OCI-M2 (cell line): ENCODE results near the gene TFDP3.

Source experiments
- DNase-seq: peaks from one replicate; lab custom pipeline; 2025; ENCODE audit not compliant: unreplicated experiment; lab: John Stamatoyannopoulos, UW

Gene TFDP3

GRCh38 chrX:133218329-133218728 lies at the start of gene TFDP3:
Gene TFDP3, minus strand, starts transcription at chrX:133218354. Its CDS starts 95 bp downstream, at chrX:133218259.
- no peak for DNase-seq

- no peak for DNase-seq
These were observed 49.5 kb upstream of the TFDP3 start for GRCh38 chrX:133267621-133268020.

GRCh38 chrX:133265331-133265730 lies 47.2 kb upstream of the TFDP3 start:
- DNase-seq = no peak

- no peak for DNase-seq
These were observed 40.3 kb upstream of the TFDP3 start for GRCh38 chrX:133258481-133258880.

GRCh38 chrX:133254666-133255065 lies 36.5 kb upstream of the TFDP3 start:
- DNase-seq = no peak

- no peak for DNase-seq
These were observed 33.0 kb upstream of the TFDP3 start for GRCh38 chrX:133251204-133251603.

- DNase-seq = no peak
These were observed 32.3 kb upstream of the TFDP3 start for GRCh38 chrX:133250184-133251100.

GRCh38 chrX:133249266-133250058 lies 31.3 kb upstream of the TFDP3 start:
- no peak for DNase-seq

GRCh38 chrX:133248177-133248576 lies 30.0 kb upstream of the TFDP3 start:
- DNase-seq = no peak

- no peak for DNase-seq
These were observed 28.8 kb upstream of the TFDP3 start for GRCh38 chrX:133246921-133247320.

- no peak for DNase-seq
These were observed 17.7 kb upstream of the TFDP3 start for GRCh38 chrX:133235830-133236229.

- DNase-seq = no peak
These were observed 14.2 kb upstream of the TFDP3 start for GRCh38 chrX:133232331-133232730.

- DNase-seq = no peak
These were observed 11.2 kb upstream of the TFDP3 start for GRCh38 chrX:133229361-133229760.

GRCh38 chrX:133215747-133216146 lies 2.4 kb downstream of the TFDP3 start:
- no peak for DNase-seq

- DNase-seq = no peak
These were observed 3.1 kb downstream of the TFDP3 start for GRCh38 chrX:133215017-133215416.

- DNase-seq = no peak
These were observed 3.9 kb downstream of the TFDP3 start for GRCh38 chrX:133214301-133214700.

- no peak for DNase-seq
These were observed 5.0 kb downstream of the TFDP3 start for GRCh38 chrX:133213117-133213516.

GRCh38 chrX:133207751-133208150 lies 10.4 kb downstream of the TFDP3 start:
- no peak for DNase-seq

GRCh38 chrX:133191739-133192039 lies 26.5 kb downstream of the TFDP3 start:
- no peak for DNase-seq

- DNase-seq = no peak
These were observed 27.0 kb downstream of the TFDP3 start for GRCh38 chrX:133190877-133191738.

- no peak for DNase-seq
These were observed 29.0 kb downstream of the TFDP3 start for GRCh38 chrX:133189195-133189594.
